ENCODE results near the gene RNF152. TPM values are rescaled to one million over a fixed set of nuclear protein-coding genes. Genes with fewer than 3 reads are reported as not detected.

RNF152 gene
- total and polyA plus RNA-seq, 11 donors: 2.8 to 24.0 (median 10.7) TPM

DNA sequence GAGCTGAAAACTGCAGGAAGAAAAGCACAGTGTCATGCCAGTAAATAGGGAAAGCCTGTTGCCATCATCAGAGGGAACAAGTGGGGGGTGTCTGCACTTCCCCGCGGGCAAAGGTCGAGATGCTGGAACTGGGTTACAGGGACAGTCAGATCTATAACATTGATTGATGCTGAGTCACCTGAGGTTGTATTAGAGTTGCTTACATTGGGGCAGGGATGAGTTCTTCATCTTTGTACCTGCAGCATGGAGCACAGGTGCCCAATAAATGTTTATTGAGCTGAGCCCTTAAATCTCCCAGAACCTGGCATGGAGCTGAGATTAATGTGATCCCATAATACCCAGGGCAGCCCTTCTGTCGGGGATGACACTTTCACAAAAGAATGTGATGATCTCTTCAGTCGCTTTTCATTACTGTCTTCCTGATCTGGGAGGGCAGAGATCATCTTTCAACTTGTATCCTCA is 5.9 kb upstream of the RNF152 start:
- Histone ChIP-seq H3K27ac (no peak overlapping the region), H3K4me1 (peaks cover 0 to 18% (median 6%) of the 10 kb centered on the region in 12 donors), H3K4me3 (no peak overlapping the region), H3K36me3 (no peaks in the 10 kb centered on the region), H3K27me3 (peaks cover 0 to 26% (median 0%) of the 10 kb centered on the region in 9 donors), H3K9me3 (no peaks in the 10 kb centered on the region)
- TF ChIP-seq POLR2A (IDR thresholded peaks at IDR 0.05) (no peak), CTCF (IDR thresholded peaks at IDR 0.05) (no peak)
- 79 to 89% (median 86%) methylated on average over 5 of the region's 5 CpGs for WGBS, 4 donors
- DNase-seq (no peak), ATAC-seq (no peak)
- intact Hi-C loops (cut with DNase I): loop anchor here in 3 of 10 donors (5.0 to 10.0 kb wide), 6 partner anchors 154 to 344 kb away; no protein-coding TSS in a partner anchor

DNA sequence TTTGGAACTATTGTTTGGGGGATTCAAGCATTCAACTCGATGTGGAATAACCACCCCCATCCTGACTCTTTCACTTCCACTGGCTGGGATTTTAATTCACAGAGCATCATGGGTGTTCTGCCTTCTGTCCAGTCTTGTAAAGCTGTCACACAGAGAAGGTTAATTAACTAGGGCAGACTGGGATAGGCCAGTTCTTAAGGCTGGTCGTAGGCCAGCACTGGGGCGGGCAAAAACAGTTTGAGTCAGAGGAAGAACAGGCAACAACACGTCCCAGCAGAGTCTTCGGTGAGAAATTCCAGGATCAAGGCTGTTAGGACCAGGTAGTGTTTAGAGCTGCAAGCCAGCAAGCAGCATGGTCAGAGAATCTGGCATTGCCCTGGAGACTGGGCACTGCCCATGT is 4.0 kb upstream of the RNF152 start:
- H3K4me3 ChIP-seq: no peak overlapping the region
- H3K36me3 ChIP-seq: no peaks in the 10 kb centered on the region
- intact Hi-C loops (cut with DNase I): loop anchor here in 4 of 10 donors (2.0 to 10.0 kb wide), 7 partner anchors 152 to 342 kb away; no protein-coding TSS in a partner anchor
- WGBS, 4 donors: 20 to 44% (median 34%) methylated on average over 5 of the region's 5 CpGs
- H3K27me3 ChIP-seq: peaks cover 0 to 39% (median 0%) of the 10 kb centered on the region in 9 donors
- no peaks in the 10 kb centered on the region for H3K9me3 ChIP-seq
- peak overlapping the region in 2 of 12 donors; percentile 37 to 52 for H3K27ac ChIP-seq
- DNase-seq (peak in 3 of 5 donors; percentile 32 to 60 (median 42)), ATAC-seq (peak in 3 of 4 donors; percentile 39 to 73 (median 63))
- H3K4me1 ChIP-seq: peaks cover 0 to 35% (median 6%) of the 10 kb centered on the region in 12 donors
- TF ChIP-seq POLR2A (IDR thresholded peaks at IDR 0.05) (no peak), CTCF (IDR thresholded peaks at IDR 0.05) (no peak)

DNA sequence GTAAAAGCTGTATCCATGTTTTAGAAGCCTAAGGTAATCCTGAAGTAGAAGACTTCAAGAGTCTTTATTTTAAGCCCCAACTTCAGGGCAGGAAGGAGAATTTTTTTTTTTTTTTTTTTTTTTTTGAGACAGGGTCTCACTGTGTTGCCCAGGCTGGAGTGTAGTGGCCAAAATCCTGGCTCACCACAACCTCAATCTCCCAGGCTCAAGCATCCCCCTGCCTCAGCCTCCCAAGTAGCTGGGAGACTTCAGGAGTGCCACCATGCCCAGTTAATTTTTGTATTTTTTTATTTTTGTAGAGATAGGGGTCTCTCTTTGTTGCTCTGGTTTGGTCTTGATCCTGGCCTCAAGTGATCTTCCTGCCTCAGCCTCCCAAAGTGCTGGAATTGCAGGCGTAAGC is 3.3 kb upstream of the RNF152 start:
- peaks cover 0 to 36% (median 6%) of the 10 kb centered on the region in 12 donors for H3K4me1 ChIP-seq
- TF ChIP-seq POLR2A (IDR thresholded peaks at IDR 0.05) (no peak), CTCF (IDR thresholded peaks at IDR 0.05) (no peak)
- peak overlapping the region in 2 of 12 donors; percentile 37 to 52 for H3K27ac ChIP-seq
- intact Hi-C loops (cut with DNase I): loop anchor here in 4 of 10 donors (2.0 to 10.0 kb wide), 7 partner anchors 151 to 341 kb away; no protein-coding TSS in a partner anchor
- ATAC-seq (no peak), DNase-seq (no peak)
- H3K27me3 ChIP-seq: peaks cover 0 to 38% (median 0%) of the 10 kb centered on the region in 9 donors
- no peaks in the 10 kb centered on the region for H3K9me3 ChIP-seq
- H3K36me3 ChIP-seq: peaks cover 0 to 4% (median 0%) of the 10 kb centered on the region in 9 donors
- WGBS, 4 donors: 95 to 100% (median 100%) methylated on average over 1 of the region's 1 CpG
- H3K4me3 ChIP-seq: no peak overlapping the region

DNA sequence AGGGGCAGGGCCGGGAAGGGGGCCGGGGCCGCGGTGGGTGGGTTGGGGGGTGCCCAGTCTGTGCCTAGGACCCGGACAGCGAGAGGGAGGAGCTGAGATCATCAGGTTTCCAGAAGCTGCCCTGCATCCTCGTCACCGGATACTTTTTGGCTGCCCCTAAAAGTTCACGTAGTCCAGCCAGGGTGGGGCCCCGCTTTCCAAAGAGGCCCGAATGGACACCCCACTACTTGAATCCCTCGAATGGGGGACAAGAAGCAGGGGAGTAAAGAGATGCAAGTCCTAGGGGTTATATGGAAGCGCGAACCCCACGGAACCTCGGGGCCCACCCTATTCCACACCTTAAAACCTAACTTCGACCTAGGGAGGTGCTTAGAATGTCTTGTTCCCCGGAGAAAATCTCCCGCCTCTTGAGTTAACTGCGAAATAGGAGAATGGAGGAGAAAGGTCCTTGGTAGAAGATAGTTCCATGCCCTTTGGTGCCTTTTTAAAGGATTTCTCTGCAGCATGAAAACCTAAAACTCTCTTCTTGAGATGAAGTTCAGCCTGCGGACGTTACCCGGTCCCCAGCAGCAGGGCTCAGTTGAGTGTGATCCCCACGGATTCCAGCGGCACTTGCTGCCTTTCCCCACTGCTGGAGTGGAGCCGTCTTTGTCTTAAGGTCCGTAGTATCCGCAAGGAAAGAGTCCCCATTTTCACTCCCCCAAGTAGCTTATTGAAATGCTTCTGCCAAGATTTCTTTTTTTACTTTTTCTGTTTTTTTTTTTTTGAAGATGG is 2.1 kb upstream of the RNF152 start:
- WGBS, 4 donors: 24 to 27% (median 25%) methylated on average over 28 of the region's 28 CpGs
- intact Hi-C loops (cut with DNase I): loop anchor here (1.0 to 10.0 kb wide), 18 partner anchors 63 to 343 kb away; no protein-coding TSS in a partner anchor

More for the DNA sequence above, 2.1 kb upstream of the RNF152 start:
- H3K27ac ChIP-seq: peak overlapping the region in 11 of 12 donors; percentile 77 to 97 (median 90)
- ATAC-seq (peak in 1 of 4 donors; percentile 1), DNase-seq (peak in 1 of 5 donors; percentile 27)
- TF ChIP-seq CTCF (IDR thresholded peaks at IDR 0.05) (no peak), POLR2A (IDR thresholded peaks at IDR 0.05) (no peak)
- no peaks in the 10 kb centered on the region for H3K9me3 ChIP-seq
- H3K4me3 ChIP-seq: peak overlapping the region; percentile 74 to 99 (median 93)
- H3K36me3 ChIP-seq: peaks cover 0 to 14% (median 0%) of the 10 kb centered on the region in 9 donors
- peaks cover 0 to 37% (median 6%) of the 10 kb centered on the region in 12 donors for H3K4me1 ChIP-seq
- peaks cover 0 to 38% (median 0%) of the 10 kb centered on the region in 9 donors for H3K27me3 ChIP-seq

Measured in heart left ventricle (tissue), 16 donors.